Muscle of arm (tissue), 12 donors: ENCODE data around the gene NFKB2. TPM values are rescaled to one million over a fixed set of nuclear protein-coding genes. Genes with fewer than 3 reads are reported as not detected.
A peak's percentile ranks its signal among the peaks of the same experiment; 100 is the strongest.

Source experiments
- DNase-seq: peaks from one replicate; pipeline ENCODE4 v3.0.0-alpha.2; 2013
- polyA plus RNA-seq, 12 donors: library from polyadenylated mRNA; unstranded; fragments of 120-200 nt; gene quantifications; one replicate each; pipeline ENCODE4 v1.2.1, GENCODE V29; 2013; ENCODE audit not compliant: insufficient read length in 12 of 12

NFKB2 gene
- polyA plus RNA-seq, 12 donors: 11.2 to 29.2 (median 14.8) TPM; not detected in 1

- no peak for DNase-seq
Measured at GRCh38 chr10:102408131-102408727, 12.7 kb downstream of the NFKB2 start.

GRCh38 chr10:102408728-102409603 is 13.5 kb downstream of the NFKB2 start:
- DNase-seq: no peak

- DNase-seq: no peak
Measured at GRCh38 chr10:102409604-102410428, 14.3 kb downstream of the NFKB2 start.

GRCh38 chr10:102410429-102411073 is 15.0 kb downstream of the NFKB2 start:
- DNase-seq: peak; percentile 78

- no peak for DNase-seq
Measured at GRCh38 chr10:102411341-102412255, 16.1 kb downstream of the NFKB2 start.

- DNase-seq: no peak
Measured at GRCh38 chr10:102412293-102412692, 16.8 kb downstream of the NFKB2 start.

- no peak for DNase-seq
Measured at GRCh38 chr10:102413053-102413705, 17.7 kb downstream of the NFKB2 start.

GRCh38 chr10:102413806-102414561 is 18.5 kb downstream of the NFKB2 start:
- no peak for DNase-seq

DNA sequence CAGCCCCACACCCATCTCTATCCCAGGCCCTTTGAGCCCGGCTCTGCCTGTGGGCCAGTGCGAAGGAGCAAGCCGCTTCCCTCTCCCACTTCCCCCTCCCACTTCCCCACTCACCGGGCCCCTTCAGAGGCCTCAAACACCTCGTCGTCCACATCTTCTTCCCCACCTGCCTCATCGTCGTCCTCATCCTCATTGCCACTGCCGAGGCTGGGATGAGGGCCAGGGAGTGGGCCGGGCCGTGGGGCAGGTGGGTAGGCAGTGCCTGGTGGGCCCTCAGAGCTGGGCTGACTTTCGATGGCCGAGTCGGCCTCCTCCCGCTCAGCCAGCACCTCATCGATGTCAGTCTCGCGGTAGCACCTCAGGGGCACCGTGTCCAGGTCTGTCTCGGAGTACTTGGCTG is 19.2 kb downstream of the NFKB2 start:
- DNase-seq: no peak

- no peak for DNase-seq
Measured at GRCh38 chr10:102416283-102416682, 20.8 kb downstream of the NFKB2 start.

DNA sequence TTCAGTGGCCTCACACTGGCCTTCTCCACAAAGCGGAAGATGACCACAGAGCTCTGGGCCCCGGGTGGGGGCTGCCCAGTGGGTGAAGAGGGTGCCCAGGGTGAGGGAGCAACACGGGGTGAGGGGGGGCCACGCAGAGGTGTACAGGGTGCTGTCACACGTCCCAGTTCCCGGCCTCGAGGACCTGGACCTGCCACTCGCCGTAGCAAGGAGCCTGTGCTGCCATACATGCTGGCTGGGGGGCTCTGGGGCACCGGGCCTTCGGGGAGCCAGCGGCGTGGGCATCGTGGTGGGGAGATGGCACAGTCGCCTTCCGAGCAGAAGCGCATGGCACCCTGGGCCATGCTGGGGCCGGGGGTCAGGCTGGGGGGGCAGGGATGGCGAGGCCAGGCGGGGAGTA is 21.2 kb downstream of the NFKB2 start:
- no peak for DNase-seq

DNA sequence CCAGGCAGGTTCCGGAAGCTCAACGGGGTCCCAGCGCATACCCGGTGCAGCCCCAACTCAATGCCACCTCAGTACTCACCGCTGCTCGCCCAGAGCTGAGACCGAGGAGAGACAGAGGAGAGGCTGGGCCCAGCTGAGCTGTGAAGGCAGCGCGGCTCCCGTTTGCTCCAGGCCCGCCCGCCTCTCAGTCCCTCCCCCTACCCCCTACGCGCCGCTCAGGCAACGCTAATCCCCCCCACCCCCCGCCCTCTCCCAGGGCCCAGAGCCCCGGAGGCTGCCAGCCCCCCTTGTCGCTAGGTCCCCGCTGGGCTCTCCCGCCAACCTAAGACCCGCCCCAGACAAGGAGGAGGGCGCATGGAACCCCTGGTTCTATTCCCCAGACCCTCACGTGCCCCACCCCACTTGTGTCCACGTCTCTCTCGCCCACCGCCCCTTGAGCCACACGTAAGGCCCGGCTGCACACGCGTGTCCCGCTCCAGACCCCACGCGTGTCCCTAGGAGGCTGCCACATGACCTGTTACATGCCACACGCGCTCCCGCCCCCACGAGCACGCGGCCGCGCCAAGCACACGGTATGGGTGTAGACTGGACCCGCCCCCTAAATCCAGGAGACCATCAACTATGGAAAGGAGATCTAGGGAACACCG is 23.2 kb downstream of the NFKB2 start, which contains the start of gene PSD:
PSD (minus strand) TSS at position 164 of the 647 bp plus-strand sequence. CDS start 1,747 bp downstream, outside the sequence.
- no peak for DNase-seq

DNA sequence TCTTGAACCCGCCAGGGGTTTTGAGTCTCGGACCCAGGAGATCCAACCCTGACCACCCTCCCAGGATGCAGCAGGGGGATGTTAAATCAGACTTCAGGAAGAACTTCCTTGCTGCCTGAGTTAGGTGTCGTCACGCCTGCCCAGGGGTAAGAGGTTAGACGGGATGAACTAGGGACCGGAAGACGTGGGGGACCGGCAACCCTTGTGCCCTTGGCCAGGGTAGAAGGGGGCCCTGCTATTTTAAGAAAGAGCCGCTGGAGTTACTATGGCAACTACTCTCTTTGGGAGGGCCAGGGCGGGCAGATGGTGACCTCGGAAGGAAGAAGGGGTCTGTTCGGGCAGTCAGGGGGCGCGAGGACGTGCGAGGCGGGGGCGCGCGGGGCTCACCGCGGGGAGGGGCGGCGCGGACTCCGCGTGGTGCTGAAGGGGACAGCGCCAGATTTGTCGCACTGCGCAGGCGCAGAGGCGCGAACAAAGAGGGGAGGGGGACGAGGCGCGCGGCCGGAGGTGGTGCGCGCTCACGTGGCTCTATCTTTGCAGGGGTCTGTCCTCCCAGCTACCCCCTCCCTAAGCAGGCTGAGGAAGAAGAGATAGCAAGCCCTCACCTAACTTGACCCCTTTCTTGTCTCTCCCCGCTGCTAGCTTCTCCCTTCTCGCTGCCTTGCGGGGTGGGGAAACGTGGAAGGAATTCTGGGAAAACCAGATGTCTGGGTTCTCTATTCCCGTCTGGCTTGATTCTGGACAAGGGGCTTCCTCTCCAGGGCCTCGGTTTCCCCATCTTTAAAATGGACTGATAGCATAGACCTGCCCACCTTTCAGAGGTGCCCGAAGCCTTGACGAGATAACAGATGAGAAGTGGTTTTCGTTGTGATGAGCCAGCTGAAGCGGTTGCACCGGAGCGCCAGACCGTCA is 24.0 kb downstream of the NFKB2 start:
- peak; percentile 68 for DNase-seq

DNA sequence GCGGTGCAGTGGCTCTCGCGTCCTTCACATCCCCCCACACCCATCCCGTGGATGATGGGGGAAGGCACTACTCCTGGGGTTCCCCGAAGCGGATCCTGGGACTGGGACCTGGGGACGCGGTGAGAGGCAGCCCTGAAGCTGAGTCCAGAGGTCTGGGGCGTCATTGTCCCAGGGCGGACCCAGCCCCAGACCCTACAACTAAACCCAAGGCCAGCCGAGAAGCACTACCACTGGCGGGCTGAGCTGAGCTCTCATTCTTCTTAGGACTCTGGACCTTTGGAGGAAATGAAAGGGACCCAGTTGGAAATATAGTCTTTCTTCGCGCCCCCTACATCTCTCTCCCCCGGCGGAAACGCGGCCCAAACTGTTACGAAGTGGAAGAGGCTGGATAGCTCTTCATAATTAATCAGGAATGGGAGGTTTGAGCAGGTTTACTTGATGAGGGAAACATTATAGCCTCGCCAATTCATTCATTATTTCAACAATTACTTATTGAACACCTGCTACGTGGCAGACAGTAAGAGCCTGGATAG is 24.7 kb downstream of the NFKB2 start:
- no peak for DNase-seq

- peak; percentile 98 for DNase-seq
Measured at GRCh38 chr10:102420714-102421506, 25.4 kb downstream of the NFKB2 start, which contains the start of gene FBXL15. TSS of gene FBXL15 (plus strand) at chr10:102420836. CDS start at chr10:102421130, 294 bp downstream.

GRCh38 chr10:102421507-102421756 is 25.9 kb downstream of the NFKB2 start:
- DNase-seq: no peak
